ENCODE results near the gene ZNF175.

GRCh38 chr19:51639916-51640315, 68.8 kb downstream of the ZNF175 start:
- no peak for TF ChIP-seq CTCF (IDR thresholded peaks at IDR 0.05; ENCODE audit: insufficient read depth, low read length)
- no peak for TF ChIP-seq GABPA (IDR thresholded peaks at IDR 0.05; ENCODE audit: low read depth)
- TF ChIP-seq POLR2AphosphoS5 (IDR thresholded peaks at IDR 0.05; ENCODE audit: low read depth), result no peak
- TF ChIP-seq REST (IDR thresholded peaks at IDR 0.05; ENCODE audit: insufficient replicate concordance, low read depth), result no peak
